Measurements from ENCODE around the gene ASIP. TPM values are rescaled to one million over a fixed set of nuclear protein-coding genes. Genes with fewer than 3 reads are reported as not detected.
A peak's percentile ranks its signal among the peaks of the same experiment; 100 is the strongest.

ASIP gene
- total RNA-seq, 1 donor from 2014 or later: not detected

DNA sequence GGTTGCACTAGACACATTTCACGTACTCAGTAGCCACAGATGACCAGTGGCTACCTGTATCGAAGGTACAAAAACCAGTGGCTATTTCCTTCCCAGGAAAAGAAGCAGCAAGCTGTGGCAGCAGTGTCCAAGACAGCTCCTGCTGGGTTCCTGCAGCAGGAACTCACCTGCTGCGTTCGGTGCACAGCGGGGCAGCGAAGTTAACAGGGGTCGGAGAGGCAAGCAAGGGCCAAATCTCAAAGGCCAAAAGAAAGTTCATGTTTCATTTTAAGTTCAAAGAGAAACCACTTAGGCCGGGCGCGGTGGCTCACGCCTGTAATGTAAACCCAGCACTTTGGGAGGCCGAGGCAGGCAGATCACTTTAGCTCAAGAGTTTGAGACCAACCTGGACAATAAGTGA, 26.9 kb downstream of the ASIP start:
- intact Hi-C loops (cut with DNase I): no loop called here
- DNase-seq (ENCODE audit: low spot score in 2 of 2): no peak
- TF ChIP-seq, protein P1, sequence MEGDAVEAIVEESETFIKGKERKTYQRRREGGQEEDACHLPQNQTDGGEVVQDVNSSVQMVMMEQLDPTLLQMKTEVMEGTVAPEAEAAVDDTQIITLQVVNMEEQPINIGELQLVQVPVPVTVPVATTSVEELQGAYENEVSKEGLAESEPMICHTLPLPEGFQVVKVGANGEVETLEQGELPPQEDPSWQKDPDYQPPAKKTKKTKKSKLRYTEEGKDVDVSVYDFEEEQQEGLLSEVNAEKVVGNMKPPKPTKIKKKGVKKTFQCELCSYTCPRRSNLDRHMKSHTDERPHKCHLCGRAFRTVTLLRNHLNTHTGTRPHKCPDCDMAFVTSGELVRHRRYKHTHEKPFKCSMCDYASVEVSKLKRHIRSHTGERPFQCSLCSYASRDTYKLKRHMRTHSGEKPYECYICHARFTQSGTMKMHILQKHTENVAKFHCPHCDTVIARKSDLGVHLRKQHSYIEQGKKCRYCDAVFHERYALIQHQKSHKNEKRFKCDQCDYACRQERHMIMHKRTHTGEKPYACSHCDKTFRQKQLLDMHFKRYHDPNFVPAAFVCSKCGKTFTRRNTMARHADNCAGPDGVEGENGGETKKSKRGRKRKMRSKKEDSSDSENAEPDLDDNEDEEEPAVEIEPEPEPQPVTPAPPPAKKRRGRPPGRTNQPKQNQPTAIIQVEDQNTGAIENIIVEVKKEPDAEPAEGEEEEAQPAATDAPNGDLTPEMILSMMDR (IDR thresholded peaks at IDR 0.05): no peak
- H3K27me3 ChIP-seq: no peaks in the 10 kb centered on the region
- H3K36me3 ChIP-seq: no peaks in the 10 kb centered on the region
- no peak overlapping the region for H3K27ac ChIP-seq
- peaks cover 0 to 3% of the 10 kb centered on the region in 2 donors for H3K4me1 ChIP-seq
- no peak overlapping the region for H3K4me3 ChIP-seq
- H3K9me3 ChIP-seq: no peaks in the 10 kb centered on the region

DNA sequence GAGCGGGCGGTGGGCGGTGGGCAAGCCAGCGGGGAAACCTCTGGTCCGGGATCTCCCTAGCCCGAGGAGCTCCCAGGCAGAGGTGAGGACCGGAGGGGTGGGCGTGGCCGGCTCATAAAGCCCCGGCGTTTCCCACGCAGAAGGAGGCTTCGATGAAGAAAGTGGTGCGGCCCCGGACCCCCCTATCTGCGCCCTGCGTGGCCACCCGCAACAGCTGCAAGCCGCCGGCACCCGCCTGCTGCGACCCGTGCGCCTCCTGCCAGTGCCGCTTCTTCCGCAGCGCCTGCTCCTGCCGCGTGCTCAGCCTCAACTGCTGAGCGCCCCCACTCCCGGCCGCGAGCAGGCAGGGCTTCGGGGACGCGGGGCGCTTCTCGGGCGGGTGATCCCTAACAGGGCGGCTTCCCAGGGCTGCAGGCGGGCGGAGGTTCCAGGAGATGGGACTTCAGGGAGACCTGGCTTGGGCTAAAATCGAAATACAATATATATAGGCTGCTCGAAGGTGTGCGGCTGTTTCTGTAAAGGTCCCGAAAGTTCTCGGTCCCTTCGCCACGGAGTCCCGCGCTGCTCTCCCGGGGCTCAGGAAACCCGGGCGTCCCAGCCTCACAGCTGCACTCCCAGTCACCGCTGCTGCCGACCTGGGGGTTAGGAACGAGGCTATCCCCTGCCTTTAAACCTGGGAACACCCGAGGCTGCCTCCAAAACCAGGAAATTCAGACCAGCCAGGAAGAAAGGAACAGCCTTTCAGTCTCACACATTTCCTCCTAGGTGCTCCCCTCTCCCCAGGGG, 27.8 kb downstream of the ASIP start:
- no peaks in the 10 kb centered on the region for H3K36me3 ChIP-seq
- no peak overlapping the region for H3K27ac ChIP-seq
- H3K9me3 ChIP-seq: no peaks in the 10 kb centered on the region
- no peak for DNase-seq (ENCODE audit: low spot score in 2 of 2)
- H3K27me3 ChIP-seq: no peaks in the 10 kb centered on the region
- intact Hi-C loops (cut with DNase I): no loop called here
- TF ChIP-seq, protein P1 (IDR thresholded peaks at IDR 0.05): no peak
- H3K4me3 ChIP-seq: peak overlapping the region; percentile 37 to 65
- peaks cover 0 to 3% of the 10 kb centered on the region in 2 donors for H3K4me1 ChIP-seq

DNA sequence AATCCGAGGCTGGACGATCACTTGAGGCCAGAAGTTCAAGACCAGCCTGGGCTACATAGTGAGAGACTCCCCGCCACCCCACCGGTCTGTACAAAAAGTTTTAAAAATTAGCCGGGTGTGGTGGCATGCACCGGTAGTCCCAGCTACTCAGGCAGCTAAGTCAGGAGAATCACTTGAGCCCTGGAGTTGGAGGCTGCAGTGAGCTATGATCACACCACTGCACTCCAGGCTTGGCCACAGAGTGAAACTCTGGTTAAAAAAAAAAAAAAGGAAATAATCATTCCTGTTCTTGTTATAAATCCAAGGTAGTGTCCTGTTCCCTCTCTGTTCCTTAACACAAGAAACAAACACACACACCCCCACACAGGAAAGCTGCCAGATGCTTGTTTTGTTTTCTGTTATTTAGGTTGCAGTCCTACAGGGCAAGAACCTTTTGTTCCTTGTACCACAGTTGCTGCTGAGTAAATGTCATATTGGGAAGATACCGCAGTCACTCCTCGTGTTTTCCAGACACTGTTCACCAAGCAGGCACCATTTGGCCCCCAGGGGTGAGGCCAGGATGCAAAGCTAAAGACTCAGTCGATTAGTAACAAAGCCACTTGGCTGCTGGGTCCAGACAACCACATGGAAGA, 28.9 kb downstream of the ASIP start:
- intact Hi-C loops (cut with DNase I): no loop called here
- Histone ChIP-seq H3K9me3 (no peaks in the 10 kb centered on the region), H3K27ac (no peak overlapping the region), H3K4me1 (peaks cover 0 to 3% of the 10 kb centered on the region in 2 donors), H3K4me3 (no peak overlapping the region), H3K27me3 (no peaks in the 10 kb centered on the region), H3K36me3 (peaks cover 0 to 4% of the 10 kb centered on the region in 2 donors)
- TF ChIP-seq, protein P1 (IDR thresholded peaks at IDR 0.05): no peak
- DNase-seq (ENCODE audit: low spot score in 2 of 2): no peak

DNA sequence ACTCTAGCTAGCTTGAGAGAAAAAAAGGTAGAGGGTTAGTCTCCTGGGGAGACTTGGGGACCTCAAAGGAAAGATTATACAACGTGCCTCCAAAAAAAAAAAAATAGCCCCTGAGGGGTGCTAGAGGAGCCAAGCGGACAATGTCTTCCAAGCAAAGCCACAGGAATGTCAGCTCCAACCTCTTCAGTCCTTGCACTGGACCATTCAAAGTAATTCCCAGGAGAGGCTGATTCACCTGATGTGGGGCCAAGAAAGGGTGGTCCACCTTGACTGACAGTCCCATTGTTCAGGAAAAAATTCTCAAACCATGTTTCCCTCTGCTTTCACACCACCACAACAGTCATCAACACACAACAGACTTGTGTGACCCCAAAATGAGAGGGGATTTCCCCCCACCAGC, 30.7 kb downstream of the ASIP start:
- no peak for DNase-seq (ENCODE audit: low spot score in 2 of 2)
- Histone ChIP-seq H3K27me3 (no peaks in the 10 kb centered on the region), H3K9me3 (no peaks in the 10 kb centered on the region), H3K4me1 (peaks cover 0 to 3% of the 10 kb centered on the region in 2 donors), H3K27ac (no peak overlapping the region), H3K36me3 (peaks cover 4 to 5% of the 10 kb centered on the region in 2 donors), H3K4me3 (no peak overlapping the region)
- intact Hi-C loops (cut with DNase I): no loop called here
- TF ChIP-seq, protein P1 (IDR thresholded peaks at IDR 0.05): no peak

DNA sequence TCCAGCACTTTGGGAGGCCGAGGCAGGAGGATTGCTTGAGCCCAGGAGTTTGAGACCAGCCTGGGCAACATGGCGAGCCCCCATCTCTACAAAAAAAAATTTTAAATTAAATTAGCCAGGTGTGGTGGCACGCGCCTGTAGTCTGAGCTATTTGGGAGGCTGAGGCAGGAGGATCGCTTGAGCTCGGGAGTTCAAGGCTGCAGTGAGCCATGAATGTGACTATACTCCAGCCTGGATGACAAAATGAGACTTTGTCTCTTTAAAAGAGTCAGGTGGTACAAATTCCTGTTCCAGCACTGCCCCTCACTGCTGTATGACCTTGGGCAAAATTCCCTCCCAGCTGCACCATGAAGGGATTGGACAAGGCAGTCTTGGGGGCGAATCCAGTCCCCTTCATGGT, 33.5 kb downstream of the ASIP start:
- Histone ChIP-seq H3K27me3 (no peaks in the 10 kb centered on the region), H3K4me3 (no peak overlapping the region), H3K9me3 (no peaks in the 10 kb centered on the region), H3K27ac (no peak overlapping the region), H3K4me1 (no peaks in the 10 kb centered on the region), H3K36me3 (peaks cover 4 to 20% of the 10 kb centered on the region in 2 donors)
- no peak for DNase-seq (ENCODE audit: low spot score in 2 of 2)
- intact Hi-C loops (cut with DNase I): no loop called here
- TF ChIP-seq, protein P1 (IDR thresholded peaks at IDR 0.05): no peak

Measured in ascending aorta (tissue), 2 donors.